Astrocyte of the spinal cord (primary cell): ENCODE measurements around the gene PDE7B.
A peak's percentile ranks its signal among the peaks of the same experiment; 100 is the strongest.

Experiments used
- DNase-seq: peaks from one replicate; pipeline ENCODE4 v3.0.0; 2011; ENCODE audit warnings: low read depth, low spot score
- H3K4me3 ChIP-seq: 2 replicates; pipeline ENCODE4 v1.5.1; 2011; ENCODE audit warnings: low read depth, mild to moderate bottlenecking, low read length, moderate library complexity
- in situ Hi-C: cut with HindIII; loops from 2 replicates; pipeline ENCODE4 v1.10.0; 2017; ENCODE audit warnings: low sequenced_read_pairs
- TF ChIP-seq, protein P1 (sequence below): IDR thresholded peaks from 2 replicates; pipeline ENCODE4 v1.5.1; 2012; ENCODE audit warnings: low read depth, mild to moderate bottlenecking, low read length, inconsistent platforms

PDE7B gene

DNA sequence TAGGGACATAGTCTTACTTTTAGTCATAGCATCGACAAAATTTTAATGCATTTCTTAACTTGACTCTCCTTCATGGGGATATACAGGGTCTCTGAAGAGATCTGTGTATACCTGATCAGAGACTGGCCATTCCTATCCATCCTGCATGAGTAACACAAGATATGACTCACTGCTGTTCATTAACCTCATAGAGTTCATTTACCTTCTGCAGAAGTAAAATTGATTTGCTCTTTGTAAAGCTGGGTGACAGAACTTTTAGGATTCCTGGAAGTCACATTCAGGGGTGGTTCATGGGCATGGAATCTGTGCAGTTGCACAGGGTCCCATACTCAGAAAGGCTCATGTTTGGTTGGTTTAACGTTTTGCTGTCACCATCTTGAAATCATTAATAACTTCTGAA, 53.2 kb downstream of the PDE7B start:
- no peak overlapping the region for H3K4me3 ChIP-seq
- TF ChIP-seq, protein P1, sequence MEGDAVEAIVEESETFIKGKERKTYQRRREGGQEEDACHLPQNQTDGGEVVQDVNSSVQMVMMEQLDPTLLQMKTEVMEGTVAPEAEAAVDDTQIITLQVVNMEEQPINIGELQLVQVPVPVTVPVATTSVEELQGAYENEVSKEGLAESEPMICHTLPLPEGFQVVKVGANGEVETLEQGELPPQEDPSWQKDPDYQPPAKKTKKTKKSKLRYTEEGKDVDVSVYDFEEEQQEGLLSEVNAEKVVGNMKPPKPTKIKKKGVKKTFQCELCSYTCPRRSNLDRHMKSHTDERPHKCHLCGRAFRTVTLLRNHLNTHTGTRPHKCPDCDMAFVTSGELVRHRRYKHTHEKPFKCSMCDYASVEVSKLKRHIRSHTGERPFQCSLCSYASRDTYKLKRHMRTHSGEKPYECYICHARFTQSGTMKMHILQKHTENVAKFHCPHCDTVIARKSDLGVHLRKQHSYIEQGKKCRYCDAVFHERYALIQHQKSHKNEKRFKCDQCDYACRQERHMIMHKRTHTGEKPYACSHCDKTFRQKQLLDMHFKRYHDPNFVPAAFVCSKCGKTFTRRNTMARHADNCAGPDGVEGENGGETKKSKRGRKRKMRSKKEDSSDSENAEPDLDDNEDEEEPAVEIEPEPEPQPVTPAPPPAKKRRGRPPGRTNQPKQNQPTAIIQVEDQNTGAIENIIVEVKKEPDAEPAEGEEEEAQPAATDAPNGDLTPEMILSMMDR: no peak
- DNase-seq: peak; percentile 42
- in situ Hi-C loops: no loop called here

DNA sequence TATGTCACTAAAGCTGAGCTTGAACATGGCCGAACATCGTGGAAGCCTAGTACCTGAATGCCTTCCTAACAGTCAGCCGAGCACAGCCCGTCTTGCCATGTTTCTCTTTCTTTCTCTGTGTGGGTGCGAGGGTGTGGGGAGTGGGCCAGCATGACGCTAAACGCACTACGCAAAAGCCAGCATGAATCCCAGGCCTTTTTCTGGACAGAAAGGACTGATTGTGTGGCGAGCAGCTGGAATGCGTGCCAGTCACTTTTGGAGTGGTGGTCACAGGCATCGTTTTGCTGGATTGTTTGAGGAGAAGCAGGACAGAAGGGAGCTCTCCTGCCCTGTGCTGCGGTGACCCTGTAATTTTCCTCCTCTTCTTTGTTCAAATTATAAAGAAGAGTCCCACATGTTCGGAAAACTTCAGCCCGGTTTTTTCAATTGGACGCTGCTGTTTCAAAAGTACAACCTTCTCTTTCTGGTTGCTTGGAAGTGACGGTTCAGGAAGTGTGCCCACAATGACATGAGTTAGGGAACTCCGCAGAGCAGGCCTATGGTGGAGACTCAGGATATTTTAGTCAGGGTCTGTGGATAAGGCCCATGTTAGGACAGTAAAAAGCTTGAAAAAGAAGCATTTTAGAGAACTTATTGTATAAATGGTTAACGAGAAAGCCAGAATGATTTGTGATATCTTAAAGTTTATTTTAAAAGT, 54.3 kb downstream of the PDE7B start:
- no peak overlapping the region for H3K4me3 ChIP-seq
- DNase-seq: peak; percentile 37
- in situ Hi-C loops: no loop called here
- TF ChIP-seq, protein P1: no peak

DNA sequence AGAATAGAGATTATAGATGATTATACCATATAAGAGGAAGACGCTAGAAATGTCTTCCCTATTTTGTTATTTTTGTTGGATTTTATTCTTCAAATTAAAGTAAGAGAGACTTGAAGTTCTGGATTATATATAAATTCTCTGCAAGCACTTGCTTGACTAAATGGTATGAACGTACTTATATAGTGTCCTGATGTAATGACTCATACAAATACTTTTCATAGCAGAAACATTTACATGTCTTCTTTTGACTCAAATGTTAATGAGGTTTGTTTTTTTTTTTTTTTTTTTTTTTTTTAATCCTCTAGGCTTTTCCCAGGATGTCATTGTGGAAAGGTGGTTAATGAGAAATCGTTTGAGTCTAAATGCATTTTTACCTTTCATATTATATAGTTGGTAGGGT, 55.0 kb downstream of the PDE7B start:
- no peak overlapping the region for H3K4me3 ChIP-seq
- in situ Hi-C loops: no loop called here
- DNase-seq: peak; percentile 45
- TF ChIP-seq, protein P1: no peak

DNA sequence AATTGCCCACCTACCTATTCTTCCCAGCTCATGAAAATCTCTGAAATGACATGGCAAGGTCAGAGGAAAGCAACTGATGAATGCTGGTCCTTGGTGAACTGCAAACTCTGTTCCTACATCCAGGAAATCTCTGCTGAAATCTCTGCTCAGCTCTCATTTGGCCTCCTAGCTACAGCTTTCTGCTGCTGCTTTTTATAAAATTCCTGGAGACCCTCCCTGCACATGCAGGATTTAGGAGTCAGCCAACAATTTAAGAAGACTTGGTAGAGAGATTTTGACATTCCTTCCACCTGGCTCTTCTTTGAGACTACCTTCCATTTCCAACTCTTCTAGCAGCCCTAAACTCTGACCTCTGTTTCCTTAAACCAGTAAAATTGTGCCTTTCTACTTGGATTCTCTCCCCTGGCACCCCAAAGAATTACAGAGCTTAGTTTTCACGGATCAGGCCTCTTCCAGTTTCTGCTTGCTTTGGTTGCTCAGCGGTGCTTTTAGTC, 55.5 kb downstream of the PDE7B start:
- DNase-seq: no peak
- in situ Hi-C loops: no loop called here
- TF ChIP-seq, protein P1: no peak
- no peak overlapping the region for H3K4me3 ChIP-seq

DNA sequence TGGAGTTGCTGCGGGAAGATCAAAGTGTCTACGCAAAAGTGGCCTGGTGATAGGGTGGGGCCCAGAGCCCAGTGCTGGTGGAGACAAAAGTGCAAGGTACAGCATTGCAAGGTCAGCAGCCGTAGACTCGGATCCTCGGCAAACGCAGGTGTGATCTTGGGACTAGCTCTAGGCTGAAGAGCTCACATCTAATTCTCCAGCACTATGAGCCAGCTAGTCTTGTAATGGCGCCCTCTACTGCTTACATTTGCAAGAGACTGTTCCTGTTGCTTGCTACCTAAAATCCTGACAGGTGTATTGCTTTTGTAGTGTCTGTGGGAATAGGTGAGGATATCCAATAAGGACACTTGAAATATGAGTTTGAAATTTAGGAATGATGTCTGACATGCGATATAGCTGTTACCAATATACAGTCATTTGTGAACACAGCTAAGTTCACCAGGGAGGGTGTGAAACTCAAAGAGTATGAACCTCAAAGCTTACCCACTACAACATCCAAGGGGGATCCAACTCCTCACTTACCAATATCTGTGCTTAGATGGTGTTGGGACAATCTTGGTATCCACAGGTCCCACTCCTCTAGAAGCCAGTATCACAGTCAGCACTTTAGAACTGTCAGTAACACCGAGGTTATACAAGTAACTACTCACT, 58.4 kb downstream of the PDE7B start:
- in situ Hi-C loops: no loop called here
- DNase-seq: peak; percentile 45
- H3K4me3 ChIP-seq: no peak overlapping the region
- TF ChIP-seq, protein P1: peak; percentile 50

DNA sequence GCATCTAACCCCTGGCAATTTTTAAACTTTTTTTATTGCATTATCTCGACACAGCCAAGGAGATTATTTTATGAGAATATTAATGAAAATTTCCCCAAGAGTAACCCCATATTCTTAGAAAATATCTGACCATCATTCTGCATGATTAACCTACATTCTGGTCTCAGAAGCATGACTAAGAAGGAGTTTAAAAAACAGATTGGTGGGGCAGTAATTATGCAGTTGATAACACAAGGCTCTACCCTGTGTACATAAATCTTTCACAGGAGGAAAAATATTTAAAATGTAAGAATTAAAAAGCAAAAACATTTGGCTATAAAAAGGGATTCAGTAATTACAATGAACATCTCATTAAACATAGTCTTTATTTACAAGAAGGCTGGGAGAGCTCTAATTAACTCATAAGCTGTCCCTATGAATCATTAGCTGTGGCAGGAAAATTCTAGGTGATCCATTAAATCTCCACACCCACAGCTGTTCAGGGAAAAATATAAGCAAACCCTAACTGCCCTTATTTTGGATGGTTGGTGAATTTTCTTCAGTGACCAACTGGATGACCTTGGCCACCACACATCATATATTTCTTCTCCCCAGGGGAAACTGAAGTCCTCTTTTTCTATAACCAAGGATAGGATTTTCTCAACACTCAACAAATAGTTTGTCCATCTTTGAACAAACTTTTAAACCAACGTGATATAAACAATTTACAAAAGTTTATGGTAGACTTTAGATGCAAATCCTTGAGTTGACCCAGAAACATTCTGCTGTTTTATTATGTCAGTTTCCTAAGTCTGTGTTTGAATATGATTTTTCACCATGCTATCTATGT, 59.5 kb downstream of the PDE7B start:
- H3K4me3 ChIP-seq: no peak overlapping the region
- DNase-seq: no peak
- TF ChIP-seq, protein P1: no peak
- in situ Hi-C loops: no loop called here
